ENCODE data around the gene BGLAP. TPM values are rescaled to one million over a fixed set of nuclear protein-coding genes. Genes with fewer than 3 reads are reported as not detected.

BGLAP gene
- total RNA-seq, 4 donors from 2014 or later, result 1.6 to 2.1 TPM; not detected in 2

GRCh38 chr1:156283521-156283920 is 41.5 kb downstream of the BGLAP start:
- peak overlapping the region in 3 of 4 donors; percentile 79 to 90 (median 86) for H3K4me3 ChIP-seq
- H3K9me3 ChIP-seq, result no peaks in the 10 kb centered on the region
- H3K36me3 ChIP-seq, result peaks cover 0 to under 1% (median 0%) of the 10 kb centered on the region in 4 donors
- peak overlapping the region; percentile 90 to 95 (median 92) for H3K27ac ChIP-seq
- in situ Hi-C loops (cut with MboI; ENCODE audit: low pct_ligation_motif_present in 1 of 4, low pct_unique_long_range_greater_than_20kb in 1 of 4, low sequenced_read_pairs in 3 of 4) (no loop called here), intact Hi-C loops (cut with DNase I; ENCODE audit: low total_unique reads) (no loop called here)
- TF ChIP-seq, protein P1, sequence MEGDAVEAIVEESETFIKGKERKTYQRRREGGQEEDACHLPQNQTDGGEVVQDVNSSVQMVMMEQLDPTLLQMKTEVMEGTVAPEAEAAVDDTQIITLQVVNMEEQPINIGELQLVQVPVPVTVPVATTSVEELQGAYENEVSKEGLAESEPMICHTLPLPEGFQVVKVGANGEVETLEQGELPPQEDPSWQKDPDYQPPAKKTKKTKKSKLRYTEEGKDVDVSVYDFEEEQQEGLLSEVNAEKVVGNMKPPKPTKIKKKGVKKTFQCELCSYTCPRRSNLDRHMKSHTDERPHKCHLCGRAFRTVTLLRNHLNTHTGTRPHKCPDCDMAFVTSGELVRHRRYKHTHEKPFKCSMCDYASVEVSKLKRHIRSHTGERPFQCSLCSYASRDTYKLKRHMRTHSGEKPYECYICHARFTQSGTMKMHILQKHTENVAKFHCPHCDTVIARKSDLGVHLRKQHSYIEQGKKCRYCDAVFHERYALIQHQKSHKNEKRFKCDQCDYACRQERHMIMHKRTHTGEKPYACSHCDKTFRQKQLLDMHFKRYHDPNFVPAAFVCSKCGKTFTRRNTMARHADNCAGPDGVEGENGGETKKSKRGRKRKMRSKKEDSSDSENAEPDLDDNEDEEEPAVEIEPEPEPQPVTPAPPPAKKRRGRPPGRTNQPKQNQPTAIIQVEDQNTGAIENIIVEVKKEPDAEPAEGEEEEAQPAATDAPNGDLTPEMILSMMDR (IDR thresholded peaks at IDR 0.05), result no peak
- TF ChIP-seq POLR2AphosphoS5 (IDR thresholded peaks at IDR 0.05) (no peak), POLR2A (IDR thresholded peaks at IDR 0.05) (no peak), EP300 (IDR thresholded peaks at IDR 0.05; ENCODE audit: low read depth) (no peak)
- DNase-seq, result no peak
- WGBS, 2 donors (ENCODE audit: low coverage in 1 of 2), result 67% methylated on average over 1 of the region's 1 CpG; no CpG with 5 or more reads in 1 of the 2 donors
- H3K4me1 ChIP-seq, result peaks cover 8 to 39% (median 21%) of the 10 kb centered on the region in 4 donors
- H3K27me3 ChIP-seq, result no peaks in the 10 kb centered on the region

GRCh38 chr1:156284112-156284511 is 42.1 kb downstream of the BGLAP start, which contains the start of gene TMEM79:
TMEM79 (plus strand) TSS chr1:156284325; CDS start chr1:156285227, 902 bp downstream.
- intact Hi-C loops (cut with DNase I; ENCODE audit: low total_unique reads) (no loop called here), in situ Hi-C loops (cut with MboI; ENCODE audit: low pct_ligation_motif_present in 1 of 4, low pct_unique_long_range_greater_than_20kb in 1 of 4, low sequenced_read_pairs in 3 of 4) (no loop called here)
- Histone ChIP-seq H3K27me3 (no peaks in the 10 kb centered on the region), H3K36me3 (no peaks in the 10 kb centered on the region), H3K4me1 (peaks cover 8 to 39% (median 21%) of the 10 kb centered on the region in 4 donors), H3K27ac (peak within 1 kb of the TSS; percentile 90 to 95 (median 92)), H3K4me3 (peak within 1 kb of the TSS; percentile 25 to 90 (median 82)), H3K9me3 (no peaks in the 10 kb centered on the region)
- no peak for TF ChIP-seq POLR2A (IDR thresholded peaks at IDR 0.05)
- no peak for TF ChIP-seq POLR2AphosphoS5 (IDR thresholded peaks at IDR 0.05)
- no peak for TF ChIP-seq EP300 (IDR thresholded peaks at IDR 0.05; ENCODE audit: low read depth)
- TF ChIP-seq, protein P1 (IDR thresholded peaks at IDR 0.05), result no peak
- peak; percentile 40 for DNase-seq
- 56 to 65% methylated on average over 2 to 7 of the region's 7 CpGs for WGBS, 2 donors (ENCODE audit: low coverage in 1 of 2)

DNA sequence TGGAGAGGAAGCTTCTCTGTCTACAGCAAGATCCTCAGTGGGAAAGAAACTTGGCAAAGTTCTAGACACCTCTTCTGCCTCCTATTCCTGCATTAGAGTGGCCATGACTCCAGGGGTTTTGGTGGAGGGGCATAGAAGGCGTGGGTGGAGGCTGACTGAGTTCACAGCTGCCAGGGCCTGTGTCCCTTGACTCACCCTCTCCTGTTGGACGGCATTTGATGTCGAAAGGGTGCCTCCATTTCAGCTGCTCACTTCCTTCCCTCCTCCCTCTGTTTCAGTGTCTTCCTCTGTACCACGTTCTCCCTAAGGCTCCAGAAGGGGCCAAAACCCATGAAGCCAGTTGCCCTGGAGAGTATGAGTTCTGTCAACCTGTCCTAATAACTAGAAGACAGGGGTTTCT is 42.8 kb downstream of the BGLAP start:
- no peak for TF ChIP-seq EP300 (IDR thresholded peaks at IDR 0.05; ENCODE audit: low read depth)
- TF ChIP-seq POLR2A (IDR thresholded peaks at IDR 0.05), result no peak
- TF ChIP-seq POLR2AphosphoS5 (IDR thresholded peaks at IDR 0.05), result no peak
- TF ChIP-seq, protein P1 (IDR thresholded peaks at IDR 0.05), result no peak
- Histone ChIP-seq H3K9me3 (no peaks in the 10 kb centered on the region), H3K4me1 (peaks cover 8 to 36% (median 21%) of the 10 kb centered on the region in 4 donors), H3K27ac (no peak overlapping the region), H3K36me3 (no peaks in the 10 kb centered on the region), H3K4me3 (no peak overlapping the region), H3K27me3 (no peaks in the 10 kb centered on the region)
- 78 to 80% methylated on average over 1 to 4 of the region's 4 CpGs for WGBS, 2 donors (ENCODE audit: low coverage in 1 of 2)
- in situ Hi-C loops (cut with MboI; ENCODE audit: low pct_ligation_motif_present in 1 of 4, low pct_unique_long_range_greater_than_20kb in 1 of 4, low sequenced_read_pairs in 3 of 4), result no loop called here
- no peak for DNase-seq
- intact Hi-C loops (cut with DNase I; ENCODE audit: low total_unique reads), result no loop called here

DNA sequence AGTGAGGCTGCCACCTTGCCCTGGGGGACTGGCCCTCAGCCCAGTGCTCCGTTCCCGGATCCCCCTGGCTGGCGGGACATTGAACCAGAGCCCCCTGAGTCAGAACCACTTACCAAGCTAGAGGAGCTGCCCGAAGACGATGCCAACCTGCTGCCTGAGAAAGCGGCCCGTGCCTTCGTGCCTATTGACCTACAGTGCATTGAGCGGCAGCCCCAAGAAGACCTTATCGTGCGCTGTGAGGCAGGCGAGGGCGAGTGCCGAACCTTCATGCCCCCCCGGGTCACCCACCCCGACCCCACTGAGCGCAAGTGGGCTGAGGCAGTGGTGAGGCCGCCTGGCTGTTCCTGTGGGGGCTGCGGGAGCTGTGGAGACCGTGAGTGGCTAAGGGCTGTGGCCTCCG is 43.5 kb downstream of the BGLAP start:
- in situ Hi-C loops (cut with MboI; ENCODE audit: low pct_ligation_motif_present in 1 of 4, low pct_unique_long_range_greater_than_20kb in 1 of 4, low sequenced_read_pairs in 3 of 4), result no loop called here
- no peak overlapping the region for H3K27ac ChIP-seq
- peaks cover 8 to 29% (median 21%) of the 10 kb centered on the region in 4 donors for H3K4me1 ChIP-seq
- intact Hi-C loops (cut with DNase I; ENCODE audit: low total_unique reads), result no loop called here
- no peaks in the 10 kb centered on the region for H3K9me3 ChIP-seq
- H3K27me3 ChIP-seq, result no peaks in the 10 kb centered on the region
- 89% methylated on average over 8 of the region's 21 CpGs; no CpG with 5 or more reads in 1 of the 2 donors for WGBS, 2 donors (ENCODE audit: low coverage in 1 of 2)
- DNase-seq, result no peak
- TF ChIP-seq POLR2AphosphoS5 (IDR thresholded peaks at IDR 0.05), result no peak
- TF ChIP-seq POLR2A (IDR thresholded peaks at IDR 0.05), result no peak
- TF ChIP-seq, protein P1 (IDR thresholded peaks at IDR 0.05), result no peak
- H3K36me3 ChIP-seq, result no peaks in the 10 kb centered on the region
- no peak overlapping the region for H3K4me3 ChIP-seq

All from transverse colon (tissue), 4 donors.